ENCODE data around the gene PPM1H. TPM values are rescaled to one million over a fixed set of nuclear protein-coding genes. Genes with fewer than 3 reads are reported as not detected.

The PPM1H gene
- total RNA-seq, 2 experiments from 2014 or later = not detected

DNA sequence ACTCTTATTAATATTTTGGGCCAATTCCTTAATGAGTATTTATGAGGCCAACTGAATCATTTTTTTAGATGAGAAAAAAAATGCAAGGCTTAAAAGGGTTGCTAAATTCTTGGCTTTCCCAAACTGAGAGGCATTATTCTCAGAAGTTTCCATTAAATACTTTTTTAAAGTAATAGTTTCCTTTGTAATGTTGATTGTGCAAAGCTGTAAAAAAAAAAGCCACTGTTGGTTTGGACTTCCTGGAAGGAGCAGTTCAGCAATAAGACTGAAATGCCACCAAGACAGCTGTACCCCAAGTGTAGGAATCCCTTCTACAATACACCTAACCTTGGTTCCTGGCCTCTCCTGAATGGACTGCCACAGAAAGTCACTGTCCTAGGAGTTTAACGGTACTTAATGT is 237.1 kb downstream of the PPM1H start:
- Mint-ChIP-seq H3K4me3 (no peak overlapping the region), H3K9me3 (peaks cover 2% of the 10 kb centered on the region), H3K4me1 (peaks cover 12% of the 10 kb centered on the region), H3K27ac (no peak overlapping the region), H3K27me3 (no peaks in the 10 kb centered on the region), H3K36me3 (ENCODE audit: low read depth) (no peaks in the 10 kb centered on the region)
- POLR2A ChIA-PET = no interaction called here
- CTCF ChIA-PET = interaction anchor here (1.3 to 1.6 kb wide), 2 partner anchors 13 to 17 kb away, joined by 3 to 5 read pairs; no protein-coding TSS in a partner anchor
- no peak for DNase-seq

DNA sequence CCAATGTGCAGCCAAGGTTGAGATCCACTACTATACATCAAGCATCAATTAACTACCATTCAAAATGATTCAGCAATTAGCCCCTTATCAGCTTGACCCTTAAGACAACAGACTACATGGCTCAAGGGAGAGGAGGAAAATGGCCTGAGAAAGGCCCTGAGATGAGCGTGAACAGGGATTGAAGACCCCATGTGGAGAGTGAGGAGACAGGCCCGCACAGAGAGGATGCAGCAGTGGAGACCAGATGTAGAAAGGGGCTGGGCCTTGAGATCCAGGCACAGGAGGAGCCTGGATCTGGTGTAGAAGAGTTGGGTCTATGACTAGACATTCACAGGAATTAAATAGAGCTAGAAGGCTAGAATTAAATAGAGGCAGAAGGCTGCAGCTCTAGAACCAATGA is 239.3 kb downstream of the PPM1H start:
- DNase-seq = no peak
- Mint-ChIP-seq H3K27me3 (no peaks in the 10 kb centered on the region), H3K4me3 (no peak overlapping the region), H3K36me3 (ENCODE audit: low read depth) (no peaks in the 10 kb centered on the region), H3K27ac (no peak overlapping the region), H3K9me3 (peaks cover 2% of the 10 kb centered on the region), H3K4me1 (peaks cover 12% of the 10 kb centered on the region)
- ChIA-PET POLR2A (interaction anchor here (0.6 kb wide), 1 partner anchor 43 kb away, joined by 4 read pairs; no protein-coding TSS in a partner anchor), CTCF (interaction anchor here (1.2 to 1.8 kb wide), 3 partner anchors 9 to 45 kb away, joined by 3 to 6 read pairs (median 4); no protein-coding TSS in a partner anchor)

DNA sequence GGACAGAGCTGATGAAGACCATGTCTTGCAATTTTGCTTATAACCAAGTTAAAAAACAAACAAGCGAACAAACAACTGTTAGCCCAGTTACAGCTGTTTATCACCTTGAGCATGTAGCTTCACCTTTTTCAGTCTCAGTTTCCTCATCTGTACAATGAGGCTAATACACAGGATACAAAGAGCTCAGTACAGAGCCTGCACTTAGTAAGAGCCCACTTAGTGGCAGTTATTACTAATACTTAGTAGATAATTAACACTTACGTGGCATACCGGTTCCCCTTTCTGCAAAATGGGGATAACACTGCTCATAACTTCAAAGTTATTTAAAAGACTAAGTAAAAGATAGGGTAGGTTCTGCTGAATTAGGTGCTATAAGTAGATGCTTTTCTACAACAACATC is 240.3 kb downstream of the PPM1H start:
- no peak overlapping the region for H3K4me3 Mint-ChIP-seq
- CTCF ChIA-PET = interaction anchor here (1.8 kb wide), 1 partner anchor 11 kb away, joined by 6 read pairs; no protein-coding TSS in a partner anchor
- H3K9me3 Mint-ChIP-seq = peaks cover 2% of the 10 kb centered on the region
- H3K27me3 Mint-ChIP-seq = no peaks in the 10 kb centered on the region
- no peaks in the 10 kb centered on the region for H3K36me3 Mint-ChIP-seq (ENCODE audit: low read depth)
- DNase-seq = no peak
- no peak overlapping the region for H3K27ac Mint-ChIP-seq
- H3K4me1 Mint-ChIP-seq = peaks cover 12% of the 10 kb centered on the region
- POLR2A ChIA-PET = interaction anchor here (0.6 kb wide), 1 partner anchor 10 kb away, joined by 3 read pairs; no protein-coding TSS in a partner anchor

DNA sequence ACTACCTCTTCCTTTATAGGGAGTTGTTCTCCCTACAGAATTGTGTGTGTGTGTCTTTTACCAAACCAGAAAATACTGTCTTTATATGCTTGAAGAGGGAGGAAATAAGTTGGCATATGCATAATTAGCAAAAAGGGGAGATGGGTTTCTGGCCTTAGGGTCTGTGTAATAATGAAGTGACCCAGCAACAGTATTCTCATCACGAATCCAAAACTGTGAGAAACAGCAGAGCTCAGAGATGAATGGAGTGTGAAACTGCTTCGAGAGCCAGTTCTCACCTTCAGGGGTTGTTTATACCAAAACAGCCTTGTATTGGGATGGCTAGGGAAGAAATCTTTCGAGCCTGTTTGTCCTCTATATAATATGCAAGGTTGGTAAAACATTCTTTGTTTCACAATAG is 240.8 kb downstream of the PPM1H start:
- Mint-ChIP-seq H3K27me3 (no peaks in the 10 kb centered on the region), H3K9me3 (peaks cover 2% of the 10 kb centered on the region), H3K27ac (no peak overlapping the region), H3K36me3 (ENCODE audit: low read depth) (no peaks in the 10 kb centered on the region), H3K4me1 (peaks cover 12% of the 10 kb centered on the region), H3K4me3 (no peak overlapping the region)
- ChIA-PET POLR2A (interaction anchor here (0.6 kb wide), 1 partner anchor 10 kb away, joined by 3 read pairs; no protein-coding TSS in a partner anchor), CTCF (interaction anchor here (1.8 kb wide), 1 partner anchor 12 kb away, joined by 6 read pairs; no protein-coding TSS in a partner anchor)
- DNase-seq = no peak

- POLR2A ChIA-PET = interaction anchor here (0.6 kb wide), 1 partner anchor 11 kb away, joined by 3 read pairs; no protein-coding TSS in a partner anchor
- CTCF ChIA-PET = no interaction called here
- Mint-ChIP-seq H3K36me3 (ENCODE audit: low read depth) (no peaks in the 10 kb centered on the region), H3K9me3 (no peaks in the 10 kb centered on the region), H3K27me3 (no peaks in the 10 kb centered on the region), H3K27ac (no peak overlapping the region), H3K4me3 (no peak overlapping the region), H3K4me1 (peaks cover 12% of the 10 kb centered on the region)
- no peak for DNase-seq
These were observed 241.4 kb downstream of the PPM1H start for GRCh38 chr12:62693376-62694050.

DNA sequence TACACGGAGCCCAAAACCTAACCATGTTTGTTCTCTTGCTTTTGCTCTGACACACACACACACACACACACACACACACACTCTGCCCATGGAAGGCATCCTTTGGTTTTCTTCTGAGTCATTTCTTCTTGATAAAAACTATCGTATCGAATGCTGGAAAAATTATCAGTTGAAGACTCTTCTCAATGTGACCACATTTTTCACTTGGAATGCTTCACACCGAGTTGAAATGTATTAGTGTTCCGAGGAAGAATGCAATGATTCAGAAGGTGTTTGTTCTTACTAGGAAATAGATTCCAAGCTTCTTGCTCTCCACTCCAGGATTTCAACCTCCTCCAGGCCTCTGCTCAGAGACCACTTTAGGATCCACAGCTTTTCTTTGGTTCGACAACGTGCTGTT is 242.1 kb downstream of the PPM1H start:
- no peaks in the 10 kb centered on the region for H3K36me3 Mint-ChIP-seq (ENCODE audit: low read depth)
- CTCF ChIA-PET = no interaction called here
- DNase-seq = no peak
- H3K27me3 Mint-ChIP-seq = no peaks in the 10 kb centered on the region
- no peaks in the 10 kb centered on the region for H3K9me3 Mint-ChIP-seq
- POLR2A ChIA-PET = no interaction called here
- H3K4me3 Mint-ChIP-seq = no peak overlapping the region
- H3K4me1 Mint-ChIP-seq = peaks cover 12% of the 10 kb centered on the region
- H3K27ac Mint-ChIP-seq = no peak overlapping the region

DNA sequence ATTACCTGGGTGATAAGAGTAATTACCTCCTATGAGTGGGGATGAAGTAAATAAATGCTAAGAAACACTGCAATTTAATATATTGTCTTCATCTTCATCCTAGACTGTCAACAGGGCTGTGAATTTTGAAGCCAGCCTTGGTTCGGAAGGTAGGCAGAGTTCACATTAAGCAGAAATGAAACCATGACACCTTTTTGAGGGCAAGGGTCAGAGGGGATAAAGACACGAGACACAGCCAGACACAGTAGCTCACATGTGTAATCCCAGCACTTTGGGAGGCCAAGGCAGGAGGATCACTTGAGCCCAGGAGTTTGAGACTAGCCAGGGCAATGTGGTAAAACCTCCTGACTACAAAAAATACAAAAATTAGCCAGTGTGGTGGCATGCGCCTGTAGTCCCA is 243.6 kb downstream of the PPM1H start:
- Mint-ChIP-seq H3K36me3 (ENCODE audit: low read depth) (no peaks in the 10 kb centered on the region), H3K27me3 (no peaks in the 10 kb centered on the region), H3K9me3 (no peaks in the 10 kb centered on the region), H3K4me1 (peaks cover 8% of the 10 kb centered on the region), H3K27ac (no peak overlapping the region), H3K4me3 (no peak overlapping the region)
- ChIA-PET POLR2A (no interaction called here), CTCF (interaction anchor here (0.6 kb wide), 1 partner anchor 27 kb away, joined by 4 read pairs; no protein-coding TSS in a partner anchor)
- no peak for DNase-seq

DNA sequence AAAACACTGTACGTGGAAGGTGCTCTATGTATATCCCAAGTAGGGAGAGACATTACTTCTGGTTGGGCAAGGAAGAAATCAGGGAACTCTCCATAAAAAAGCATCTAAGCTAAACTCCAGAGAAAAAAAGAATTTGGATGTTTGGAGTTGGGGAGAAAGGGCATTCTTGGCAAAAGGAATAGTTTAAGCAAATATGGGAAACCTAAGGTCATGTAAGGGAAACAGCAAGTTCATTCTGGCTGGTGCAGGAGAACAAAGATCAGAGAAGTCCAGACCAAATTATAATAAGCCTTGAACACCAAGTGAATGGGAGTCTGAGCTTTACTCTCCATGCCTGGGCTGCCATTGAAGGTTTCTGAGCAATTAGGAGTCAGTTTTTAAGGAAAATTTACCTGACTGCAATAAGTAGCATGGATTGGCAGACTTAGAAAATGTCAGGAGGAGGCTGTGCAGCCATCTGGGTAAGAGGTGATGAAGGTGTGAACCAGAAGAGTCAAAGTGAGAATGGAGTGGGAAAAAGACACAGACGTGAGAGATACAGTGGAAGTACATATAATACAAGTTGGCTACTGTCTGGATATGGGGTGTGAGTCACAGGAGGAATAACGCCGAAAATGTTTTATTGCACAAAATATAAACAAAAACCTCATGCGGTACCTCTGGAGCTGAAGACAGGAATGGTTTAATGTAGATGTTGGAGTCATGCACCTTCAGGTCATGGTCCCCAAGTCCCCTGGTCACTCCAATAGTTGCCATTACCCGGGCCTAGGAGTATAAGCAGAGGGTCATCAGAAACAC is 245.7 kb downstream of the PPM1H start:
- H3K36me3 Mint-ChIP-seq (ENCODE audit: low read depth) = no peaks in the 10 kb centered on the region
- no peak overlapping the region for H3K4me3 Mint-ChIP-seq
- ChIA-PET POLR2A (no interaction called here), CTCF (interaction anchor here (0.9 to 1.5 kb wide), 4 partner anchors 14 to 123 kb away, joined by 3 to 4 read pairs (median 4); no protein-coding TSS in a partner anchor)
- H3K4me1 Mint-ChIP-seq = no peaks in the 10 kb centered on the region
- H3K27me3 Mint-ChIP-seq = no peaks in the 10 kb centered on the region
- no peak overlapping the region for H3K27ac Mint-ChIP-seq
- no peaks in the 10 kb centered on the region for H3K9me3 Mint-ChIP-seq
- DNase-seq = no peak

GRCh38 chr12:62686938-62687337 is 248.0 kb downstream of the PPM1H start:
- POLR2A ChIA-PET = no interaction called here
- Mint-ChIP-seq H3K9me3 (no peaks in the 10 kb centered on the region), H3K36me3 (ENCODE audit: low read depth) (no peaks in the 10 kb centered on the region), H3K27ac (no peak overlapping the region), H3K4me1 (no peaks in the 10 kb centered on the region), H3K4me3 (no peak overlapping the region), H3K27me3 (no peaks in the 10 kb centered on the region)
- DNase-seq = no peak
- CTCF ChIA-PET = interaction anchor here (0.8 to 1.1 kb wide), 2 partner anchors 9 to 19 kb away, joined by 3 to 4 read pairs; no protein-coding TSS in a partner anchor

DNA sequence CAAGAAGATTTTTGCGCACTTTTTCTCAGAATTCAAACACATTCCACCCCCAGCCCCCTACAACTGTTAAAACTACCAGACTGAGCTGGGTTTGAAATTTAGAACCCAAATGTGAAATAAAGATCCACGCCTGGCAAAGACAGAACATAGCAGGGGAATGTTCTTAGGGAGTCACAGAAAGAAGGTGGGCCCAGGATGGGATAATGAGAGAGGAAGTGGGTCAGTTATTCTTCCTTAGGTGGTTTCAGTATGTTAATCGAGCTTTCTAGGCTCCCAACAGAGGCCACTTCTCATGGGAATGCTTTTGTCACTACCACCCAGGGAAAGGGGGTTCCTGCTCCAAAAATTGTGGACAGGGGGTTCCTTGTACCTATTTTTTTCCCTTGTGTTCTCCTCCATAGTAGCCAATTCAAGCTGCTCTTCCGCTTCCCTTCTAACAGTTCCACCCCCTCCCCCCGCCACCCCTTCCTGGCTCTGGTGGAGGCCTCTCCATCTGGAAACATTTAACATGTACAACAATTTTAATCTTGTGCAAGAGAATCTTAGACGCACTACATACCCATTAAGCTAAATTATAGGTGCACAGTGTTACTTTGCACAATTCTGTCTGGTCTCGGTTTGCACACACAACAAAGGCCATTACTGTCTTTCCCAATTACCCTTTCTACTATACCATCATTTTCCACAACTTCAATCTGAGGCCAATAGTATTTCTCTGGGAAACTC is 250.2 kb downstream of the PPM1H start:
- CTCF ChIA-PET = interaction anchor here (0.6 to 1.0 kb wide), 3 partner anchors 11 to 85 kb away, joined by 3 to 5 read pairs (median 3); no protein-coding TSS in a partner anchor
- Mint-ChIP-seq H3K36me3 (ENCODE audit: low read depth) (no peaks in the 10 kb centered on the region), H3K27ac (no peak overlapping the region), H3K9me3 (no peaks in the 10 kb centered on the region), H3K4me1 (no peaks in the 10 kb centered on the region), H3K27me3 (peaks cover 2% of the 10 kb centered on the region), H3K4me3 (no peak overlapping the region)
- no peak for DNase-seq
- POLR2A ChIA-PET = no interaction called here

GRCh38 chr12:62683776-62684569 is 251.0 kb downstream of the PPM1H start:
- Mint-ChIP-seq H3K36me3 (ENCODE audit: low read depth) (no peaks in the 10 kb centered on the region), H3K4me3 (no peak overlapping the region), H3K4me1 (no peaks in the 10 kb centered on the region), H3K27ac (no peak overlapping the region), H3K9me3 (no peaks in the 10 kb centered on the region), H3K27me3 (peaks cover 2% of the 10 kb centered on the region)
- ChIA-PET POLR2A (no interaction called here), CTCF (interaction anchor here (1.0 kb wide), 1 partner anchor 10 kb away, joined by 3 read pairs; no protein-coding TSS in a partner anchor)
- DNase-seq = no peak

DNA sequence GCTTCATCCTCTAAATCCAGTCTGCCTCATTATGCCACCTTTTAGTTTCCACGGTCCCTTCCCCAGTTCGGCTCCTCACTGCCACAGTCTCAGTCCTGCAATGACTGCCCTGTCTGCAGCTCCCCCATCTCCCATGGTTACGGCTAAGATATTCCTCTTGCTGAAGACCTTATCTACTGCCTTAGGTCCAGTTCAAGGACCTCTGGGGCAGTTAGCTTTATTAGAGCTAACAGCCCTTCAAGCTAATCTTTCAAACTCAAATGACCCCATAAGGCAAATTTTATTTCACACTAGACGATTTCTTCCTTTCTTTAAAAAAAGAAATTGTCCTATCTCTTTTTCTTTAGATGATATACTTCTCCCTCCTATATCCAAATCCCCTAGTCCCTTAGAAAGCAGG is 253.6 kb downstream of the PPM1H start:
- ChIA-PET CTCF (interaction anchor here (1.4 kb wide), 1 partner anchor 17 kb away, joined by 5 read pairs; no protein-coding TSS in a partner anchor), POLR2A (no interaction called here)
- H3K4me1 Mint-ChIP-seq = no peaks in the 10 kb centered on the region
- no peak overlapping the region for H3K4me3 Mint-ChIP-seq
- H3K36me3 Mint-ChIP-seq (ENCODE audit: low read depth) = no peaks in the 10 kb centered on the region
- peaks cover 11% of the 10 kb centered on the region for H3K9me3 Mint-ChIP-seq
- H3K27ac Mint-ChIP-seq = no peak overlapping the region
- no peak for DNase-seq
- H3K27me3 Mint-ChIP-seq = peaks cover 4% of the 10 kb centered on the region

Data from activated CD4-positive, alpha-beta T cell treated with anti-CD3 and anti-CD28 coated beads, Interleukin-2, amount 10 ng/mL, durations not matched to agents 7 days and 5 days (primary cell).